WI38 (cell line): ENCODE measurements around the gene SLC12A6.
A peak's percentile ranks its signal among the peaks of the same experiment; 100 is the strongest.

Source experiments
- H3K4me3 ChIP-seq: 2 replicates; pipeline ENCODE4 v1.5.1; 2011; ENCODE audit warnings: low read depth, mild to moderate bottlenecking, control low read depth, low read length
- TF ChIP-seq, protein P1 (sequence below): IDR thresholded peaks from 2 replicates; pipeline ENCODE4 v1.5.1; 2012; ENCODE audit warnings: low read depth, mild to moderate bottlenecking, control low read depth, low read length

The SLC12A6 gene

DNA sequence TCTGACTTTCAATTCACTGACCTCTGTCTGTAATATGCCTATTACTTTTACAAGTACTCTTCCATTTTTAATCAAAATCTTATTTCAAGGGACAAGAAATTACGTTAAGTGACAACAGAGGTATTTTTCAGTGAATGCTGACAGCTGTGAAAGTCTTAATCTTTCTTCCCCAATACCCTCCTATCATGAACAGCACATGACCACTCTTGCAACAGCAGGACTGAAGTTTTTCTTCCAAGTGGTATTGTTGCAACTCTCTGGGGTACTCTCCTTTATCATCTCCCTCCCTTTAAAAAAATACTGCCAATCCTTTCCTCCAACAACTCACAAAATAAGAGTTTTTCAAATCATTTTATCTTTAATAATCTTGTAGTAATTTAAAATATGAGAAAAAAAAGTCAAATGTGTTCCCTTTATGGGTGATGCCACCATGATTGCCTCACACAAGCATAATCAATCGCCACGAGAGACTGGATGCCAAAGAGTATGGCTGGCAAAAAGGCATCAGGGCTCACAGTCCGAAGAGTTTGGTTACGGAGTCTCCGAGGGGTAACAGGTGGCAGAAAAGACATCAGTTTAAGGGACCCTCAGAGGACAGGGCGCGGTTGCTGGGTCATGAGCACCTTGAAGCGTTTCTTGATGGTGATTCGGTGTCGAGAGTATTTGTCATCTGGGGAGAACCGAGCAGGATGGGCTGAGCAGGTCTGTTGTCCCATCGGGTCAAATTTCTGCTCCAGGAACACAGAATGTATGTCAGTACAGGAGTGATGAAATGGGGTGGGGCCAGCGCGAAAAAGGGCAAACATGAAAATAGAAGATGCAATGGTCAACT, 4.0 kb upstream of the SLC12A6 start:
- peak overlapping the region; percentile 91 for H3K4me3 ChIP-seq
- TF ChIP-seq, protein P1, sequence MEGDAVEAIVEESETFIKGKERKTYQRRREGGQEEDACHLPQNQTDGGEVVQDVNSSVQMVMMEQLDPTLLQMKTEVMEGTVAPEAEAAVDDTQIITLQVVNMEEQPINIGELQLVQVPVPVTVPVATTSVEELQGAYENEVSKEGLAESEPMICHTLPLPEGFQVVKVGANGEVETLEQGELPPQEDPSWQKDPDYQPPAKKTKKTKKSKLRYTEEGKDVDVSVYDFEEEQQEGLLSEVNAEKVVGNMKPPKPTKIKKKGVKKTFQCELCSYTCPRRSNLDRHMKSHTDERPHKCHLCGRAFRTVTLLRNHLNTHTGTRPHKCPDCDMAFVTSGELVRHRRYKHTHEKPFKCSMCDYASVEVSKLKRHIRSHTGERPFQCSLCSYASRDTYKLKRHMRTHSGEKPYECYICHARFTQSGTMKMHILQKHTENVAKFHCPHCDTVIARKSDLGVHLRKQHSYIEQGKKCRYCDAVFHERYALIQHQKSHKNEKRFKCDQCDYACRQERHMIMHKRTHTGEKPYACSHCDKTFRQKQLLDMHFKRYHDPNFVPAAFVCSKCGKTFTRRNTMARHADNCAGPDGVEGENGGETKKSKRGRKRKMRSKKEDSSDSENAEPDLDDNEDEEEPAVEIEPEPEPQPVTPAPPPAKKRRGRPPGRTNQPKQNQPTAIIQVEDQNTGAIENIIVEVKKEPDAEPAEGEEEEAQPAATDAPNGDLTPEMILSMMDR: no peak

DNA sequence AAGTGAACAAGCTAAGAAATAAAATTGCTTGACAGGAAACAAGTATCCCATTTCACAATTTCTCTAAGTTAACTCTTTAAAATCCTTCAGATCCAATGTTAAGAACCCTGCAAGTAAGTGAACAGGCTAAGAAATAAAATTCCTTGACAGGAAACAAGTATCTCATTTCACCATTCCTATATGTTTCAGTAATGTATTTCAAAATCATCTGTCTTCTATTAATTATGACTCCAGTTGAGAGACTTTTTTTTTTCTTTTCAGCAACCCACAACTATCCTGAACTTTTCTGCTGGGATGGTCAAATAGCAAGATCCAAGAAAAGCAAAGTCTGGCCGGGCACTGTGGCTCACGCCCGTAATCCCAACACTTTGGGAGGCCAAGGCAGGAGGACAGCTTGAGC, 2.4 kb upstream of the SLC12A6 start:
- no peak overlapping the region for H3K4me3 ChIP-seq
- TF ChIP-seq, protein P1: no peak

DNA sequence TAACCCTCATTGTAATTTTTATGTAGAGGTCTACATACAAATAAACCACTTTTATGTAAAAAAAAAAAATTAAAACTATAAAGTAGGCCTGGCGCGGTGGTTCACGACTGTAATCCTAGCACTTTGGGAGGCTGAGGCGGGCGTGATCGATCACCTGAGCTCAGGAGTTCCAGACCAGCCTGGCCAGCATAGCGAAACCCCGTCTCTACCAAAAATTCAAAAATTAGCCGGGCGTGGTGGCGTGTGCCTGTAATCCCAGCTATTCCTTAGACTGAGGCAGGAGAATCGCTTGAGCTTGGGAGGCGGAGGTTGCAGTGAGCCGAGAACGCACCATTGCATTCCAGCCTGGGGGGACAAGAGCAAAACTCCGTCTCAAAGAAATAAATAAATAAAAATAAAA, 766 bp upstream of the SLC12A6 start:
- H3K4me3 ChIP-seq: peak overlapping the region; percentile 84; the same call in 1 of the 2 replicates
- TF ChIP-seq, protein P1: no peak

DNA sequence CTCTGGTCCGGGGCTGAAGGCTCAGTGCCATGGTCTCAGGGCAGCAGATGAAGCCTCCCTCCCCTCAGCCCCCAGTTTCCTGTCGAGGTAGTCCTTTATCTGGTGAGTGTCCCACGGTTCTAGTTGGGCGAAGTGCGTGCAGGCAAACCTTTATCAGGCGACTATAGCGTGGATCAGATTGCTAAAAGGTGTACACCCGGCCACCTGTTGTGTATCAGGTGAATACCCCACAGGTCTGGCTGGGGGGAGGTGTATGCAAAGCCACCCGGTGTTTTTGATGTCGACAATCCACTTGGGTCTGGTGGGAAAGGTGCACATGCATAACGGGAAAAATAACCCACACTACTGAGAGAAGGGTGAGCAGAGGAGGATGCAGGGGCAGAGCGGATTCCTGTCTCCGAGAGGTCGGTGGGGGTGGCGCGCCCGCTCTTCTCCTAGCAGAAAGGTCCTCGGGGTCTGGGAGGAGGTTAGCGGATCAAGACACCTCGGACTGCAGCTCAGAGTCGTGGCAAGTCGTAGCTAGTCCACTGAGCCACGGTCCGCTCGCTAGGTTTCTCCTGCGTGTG, 507 bp downstream of the SLC12A6 start:
- peak overlapping the region; percentile 84 for H3K4me3 ChIP-seq
- TF ChIP-seq, protein P1: no peak

DNA sequence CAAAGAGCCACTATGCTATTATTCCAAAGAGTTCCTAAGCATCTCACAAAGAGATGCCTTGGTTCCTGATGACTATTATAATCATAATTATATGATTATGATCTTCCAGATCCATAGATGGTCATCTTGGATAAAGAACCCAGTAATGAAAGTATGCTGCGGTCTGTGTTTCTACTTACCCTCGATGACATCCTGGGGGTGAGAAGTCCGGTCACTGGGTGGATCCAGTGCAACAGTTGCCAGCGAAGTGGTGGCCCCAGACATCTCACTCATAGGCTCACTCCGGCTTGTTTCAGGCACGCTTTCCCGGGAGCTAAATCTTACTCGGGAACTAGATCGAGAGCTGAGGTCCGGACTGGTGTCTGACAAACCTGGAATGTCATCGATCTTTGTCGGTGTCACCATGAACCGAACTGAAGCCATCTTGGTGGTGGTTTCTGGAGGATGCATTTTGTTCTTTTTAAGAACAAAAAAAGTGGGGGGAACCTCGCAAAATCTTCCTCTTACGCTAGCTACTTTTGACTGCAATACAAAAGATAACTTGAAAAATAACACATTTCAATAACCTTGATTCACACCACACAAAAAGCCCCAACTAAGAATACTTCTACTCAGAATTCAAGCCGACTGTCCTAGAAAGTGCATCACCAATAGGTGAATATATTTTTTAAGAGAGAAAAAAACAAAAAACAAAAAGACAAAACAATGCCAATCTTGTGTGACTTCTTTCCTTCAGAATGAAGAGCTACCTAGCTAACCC, 1.2 kb downstream of the SLC12A6 start:
- H3K4me3 ChIP-seq: peak overlapping the region; percentile 84
- TF ChIP-seq, protein P1: no peak

DNA sequence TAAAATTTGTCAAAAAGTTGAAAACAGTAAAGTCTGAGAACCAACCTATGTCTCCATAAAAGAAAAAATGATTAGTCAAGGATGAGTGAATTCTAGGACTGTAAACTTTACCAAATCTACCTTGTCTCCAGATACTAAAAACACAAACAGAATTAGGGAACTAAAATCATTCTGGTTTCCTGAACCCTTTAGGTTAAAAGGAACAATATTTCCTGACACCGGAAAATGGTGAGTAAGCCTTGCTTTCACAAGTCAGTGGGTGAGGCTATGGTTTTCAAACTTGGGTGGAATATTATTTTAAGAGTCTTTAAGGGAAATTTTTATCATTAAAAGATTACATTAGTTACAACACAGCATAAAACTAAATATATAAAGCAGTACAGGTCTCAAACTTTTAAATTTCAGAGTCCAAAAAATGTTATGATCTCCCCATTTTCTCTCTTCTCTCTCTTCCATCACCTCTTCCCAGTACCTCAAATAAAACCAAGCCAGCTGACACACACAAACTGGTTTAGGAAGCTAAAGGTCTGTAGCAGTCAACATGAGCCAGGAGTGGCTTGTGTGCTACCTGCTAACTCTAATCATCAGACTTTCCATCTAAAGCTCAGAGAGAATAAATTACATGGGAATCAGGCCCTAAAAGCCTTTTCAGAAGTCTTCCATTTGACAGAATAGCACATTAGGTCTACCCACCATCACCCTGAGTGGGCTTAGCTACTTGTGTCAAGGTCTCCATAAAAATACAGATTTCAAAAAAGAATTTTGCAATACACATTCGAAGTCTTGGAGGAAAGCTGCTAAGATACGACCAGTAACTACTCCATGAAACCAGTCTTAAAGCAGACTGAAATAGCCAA, 2.2 kb downstream of the SLC12A6 start:
- TF ChIP-seq, protein P1: no peak
- no peak overlapping the region for H3K4me3 ChIP-seq
